Measurements from ENCODE around the gene LAP3.
A peak's percentile ranks its signal among the peaks of the same experiment; 100 is the strongest.

The LAP3 gene

DNA sequence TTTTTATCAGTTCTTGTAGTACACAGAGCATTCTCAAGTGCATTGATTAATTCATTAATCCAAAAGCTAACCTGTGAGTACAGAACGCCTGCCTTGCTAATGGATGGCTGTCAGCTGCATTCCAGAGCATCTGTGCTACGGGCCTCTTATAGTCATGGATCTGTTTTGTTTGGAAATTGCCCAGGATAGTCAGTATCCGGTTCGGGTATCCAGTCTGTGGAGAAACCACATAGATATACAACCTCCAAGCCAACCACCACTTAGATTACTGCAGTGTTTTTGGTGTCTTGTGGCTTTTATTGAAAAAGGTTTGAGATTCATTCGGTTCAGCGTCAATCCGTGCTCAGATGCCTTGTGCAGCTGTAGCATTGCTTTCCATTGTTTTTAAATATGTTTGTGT is 4.0 kb downstream of the LAP3 start:
- Mint-ChIP-seq H3K4me3 (no peak overlapping the region), H3K9me3 (no peaks in the 10 kb centered on the region), H3K27ac (peak overlapping the region; percentile 45), H3K27me3 (ENCODE audit: low read depth) (no peaks in the 10 kb centered on the region), H3K4me1 (ENCODE audit: low read depth) (peaks cover 40% of the 10 kb centered on the region), H3K36me3 (ENCODE audit: low read depth) (peaks cover 42% of the 10 kb centered on the region)

DNA sequence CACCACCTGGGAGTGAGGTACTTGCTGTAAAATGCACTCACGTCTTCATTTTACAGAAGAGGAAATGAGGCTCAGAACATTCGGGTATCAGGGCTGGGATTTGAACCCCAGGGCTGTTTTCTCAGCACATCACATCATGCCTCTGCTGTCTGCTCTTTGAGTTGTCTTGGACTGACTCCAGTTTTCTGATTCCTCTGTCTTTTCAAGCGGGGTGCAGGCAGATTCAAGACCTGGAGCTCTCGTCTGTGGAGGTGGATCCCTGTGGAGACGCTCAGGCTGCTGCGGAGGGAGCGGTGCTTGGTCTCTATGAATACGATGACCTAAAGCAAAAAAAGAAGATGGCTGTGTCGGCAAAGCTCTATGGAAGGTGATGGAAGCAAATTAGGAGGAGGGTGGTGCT is 6.3 kb downstream of the LAP3 start:
- no peaks in the 10 kb centered on the region for H3K9me3 Mint-ChIP-seq
- no peaks in the 10 kb centered on the region for H3K27me3 Mint-ChIP-seq (ENCODE audit: low read depth)
- H3K36me3 Mint-ChIP-seq (ENCODE audit: low read depth): peaks cover 55% of the 10 kb centered on the region
- peak overlapping the region; percentile 8 for H3K27ac Mint-ChIP-seq
- H3K4me3 Mint-ChIP-seq: no peak overlapping the region
- H3K4me1 Mint-ChIP-seq (ENCODE audit: low read depth): peaks cover 35% of the 10 kb centered on the region

DNA sequence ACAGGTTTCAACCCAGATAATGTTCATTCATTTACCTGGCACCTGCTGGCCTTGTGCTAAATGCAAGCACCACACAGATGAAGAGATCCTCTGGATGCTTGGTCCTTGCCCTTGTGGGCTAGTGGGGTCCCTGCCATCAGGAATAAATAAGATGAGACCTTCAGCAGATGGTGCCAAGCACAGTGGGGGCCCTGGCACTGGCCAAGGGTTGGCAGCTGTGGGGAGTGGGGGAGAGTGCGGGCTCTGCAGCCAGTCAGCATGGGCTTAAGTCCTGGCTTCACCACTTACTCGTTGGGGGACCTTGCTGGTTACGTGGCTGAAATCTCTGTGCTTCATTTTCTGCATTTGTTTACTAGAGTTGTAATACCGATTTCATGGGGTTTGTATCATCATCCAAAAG is 6.9 kb downstream of the LAP3 start:
- Mint-ChIP-seq H3K4me1 (ENCODE audit: low read depth) (peaks cover 29% of the 10 kb centered on the region), H3K9me3 (no peaks in the 10 kb centered on the region), H3K36me3 (ENCODE audit: low read depth) (peaks cover 56% of the 10 kb centered on the region), H3K4me3 (no peak overlapping the region), H3K27ac (no peak overlapping the region), H3K27me3 (ENCODE audit: low read depth) (no peaks in the 10 kb centered on the region)

DNA sequence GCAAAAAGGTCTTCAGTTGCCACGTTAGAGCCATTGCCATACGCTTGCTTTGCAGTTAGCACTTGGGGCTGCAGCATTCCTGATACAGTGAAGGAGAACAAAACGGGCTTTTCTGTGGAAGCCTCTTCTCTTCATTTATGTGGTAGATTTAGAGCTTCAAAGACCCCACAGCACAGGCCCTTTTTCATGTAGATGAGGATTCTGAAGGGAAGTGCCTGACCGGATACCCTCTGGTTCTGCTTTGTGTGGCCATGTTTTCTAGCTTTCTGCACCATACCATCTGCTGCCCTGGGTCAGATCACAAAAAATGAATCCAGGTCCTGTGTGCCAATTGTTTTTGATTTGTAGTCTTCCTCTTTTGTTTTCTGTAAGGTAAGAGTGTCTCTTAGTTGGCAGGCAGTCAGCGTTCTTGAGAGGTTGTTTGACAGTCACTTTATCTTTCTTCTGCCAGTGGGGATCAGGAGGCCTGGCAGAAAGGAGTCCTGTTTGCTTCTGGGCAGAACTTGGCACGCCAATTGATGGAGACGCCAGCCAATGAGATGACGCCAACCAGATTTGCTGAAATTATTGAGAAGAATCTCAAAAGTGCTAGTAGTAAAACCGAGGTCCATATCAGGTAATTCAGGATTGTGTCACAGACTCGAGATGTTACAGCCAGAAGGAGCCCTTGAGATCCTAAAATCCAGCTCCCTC is 7.7 kb downstream of the LAP3 start:
- Mint-ChIP-seq H3K9me3 (no peaks in the 10 kb centered on the region), H3K4me1 (ENCODE audit: low read depth) (peaks cover 23% of the 10 kb centered on the region), H3K36me3 (ENCODE audit: low read depth) (peaks cover 56% of the 10 kb centered on the region), H3K27me3 (ENCODE audit: low read depth) (no peaks in the 10 kb centered on the region), H3K4me3 (no peak overlapping the region), H3K27ac (no peak overlapping the region)

DNA sequence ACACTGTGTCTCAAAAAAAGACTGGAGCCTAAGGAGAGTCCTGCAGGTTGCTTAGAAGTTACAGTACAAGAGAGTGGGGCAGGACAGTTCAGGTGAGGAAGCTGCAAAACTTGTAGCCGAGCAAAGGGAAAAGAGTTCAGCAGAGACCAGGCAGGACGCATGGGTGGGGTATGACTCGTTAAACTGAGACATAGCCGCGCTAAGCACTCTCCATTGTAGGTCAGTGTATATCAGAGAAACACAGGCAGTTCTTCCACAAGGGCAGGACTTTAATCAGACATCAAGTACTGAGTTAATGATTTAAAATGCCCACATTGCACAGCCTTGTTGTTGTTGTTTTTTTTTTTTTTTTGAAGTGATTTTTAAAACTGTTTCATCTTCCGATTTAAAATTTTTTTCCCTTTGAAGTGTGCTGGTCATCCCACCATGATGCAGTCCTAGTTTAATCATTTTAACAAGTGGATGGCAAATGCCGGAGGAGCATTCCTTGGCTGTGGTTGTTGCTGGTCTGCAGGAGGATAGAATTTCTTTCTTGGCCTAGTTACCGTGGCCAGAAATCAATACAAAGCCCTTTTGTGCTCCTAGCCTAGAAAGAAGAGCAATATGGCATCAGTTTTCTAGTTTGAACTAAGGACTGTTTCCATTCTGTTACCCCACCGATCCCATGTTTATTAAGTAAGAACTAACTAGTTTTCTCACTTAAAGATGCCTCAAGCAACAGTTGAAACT is 10.3 kb downstream of the LAP3 start:
- no peaks in the 10 kb centered on the region for H3K27me3 Mint-ChIP-seq (ENCODE audit: low read depth)
- H3K4me3 Mint-ChIP-seq: no peak overlapping the region
- no peaks in the 10 kb centered on the region for H3K9me3 Mint-ChIP-seq
- H3K27ac Mint-ChIP-seq: no peak overlapping the region
- peaks cover 16% of the 10 kb centered on the region for H3K4me1 Mint-ChIP-seq (ENCODE audit: low read depth)
- peaks cover 55% of the 10 kb centered on the region for H3K36me3 Mint-ChIP-seq (ENCODE audit: low read depth)

DNA sequence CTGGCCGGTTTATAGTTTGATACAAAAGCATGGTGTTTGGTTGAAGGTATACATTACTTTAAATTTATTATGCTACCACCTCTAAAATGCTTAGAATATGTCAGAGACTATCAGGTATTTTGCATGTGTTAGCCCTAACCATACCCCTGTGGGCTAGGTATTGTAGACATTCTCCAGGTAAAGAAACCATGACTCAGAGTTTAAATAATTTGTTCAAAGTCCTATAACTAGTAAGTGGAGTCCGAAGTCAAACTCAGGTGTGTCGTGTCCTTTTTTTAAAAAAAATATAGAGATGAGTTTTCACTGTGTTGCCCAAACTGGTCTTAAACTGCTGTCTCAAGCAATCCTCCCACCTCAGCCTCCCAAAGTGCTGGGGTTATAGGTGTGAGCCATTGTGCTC is 12.4 kb downstream of the LAP3 start:
- peaks cover 18% of the 10 kb centered on the region for H3K4me1 Mint-ChIP-seq (ENCODE audit: low read depth)
- H3K27me3 Mint-ChIP-seq (ENCODE audit: low read depth): no peaks in the 10 kb centered on the region
- peaks cover 52% of the 10 kb centered on the region for H3K36me3 Mint-ChIP-seq (ENCODE audit: low read depth)
- no peak overlapping the region for H3K4me3 Mint-ChIP-seq
- no peaks in the 10 kb centered on the region for H3K9me3 Mint-ChIP-seq
- H3K27ac Mint-ChIP-seq: no peak overlapping the region

DNA sequence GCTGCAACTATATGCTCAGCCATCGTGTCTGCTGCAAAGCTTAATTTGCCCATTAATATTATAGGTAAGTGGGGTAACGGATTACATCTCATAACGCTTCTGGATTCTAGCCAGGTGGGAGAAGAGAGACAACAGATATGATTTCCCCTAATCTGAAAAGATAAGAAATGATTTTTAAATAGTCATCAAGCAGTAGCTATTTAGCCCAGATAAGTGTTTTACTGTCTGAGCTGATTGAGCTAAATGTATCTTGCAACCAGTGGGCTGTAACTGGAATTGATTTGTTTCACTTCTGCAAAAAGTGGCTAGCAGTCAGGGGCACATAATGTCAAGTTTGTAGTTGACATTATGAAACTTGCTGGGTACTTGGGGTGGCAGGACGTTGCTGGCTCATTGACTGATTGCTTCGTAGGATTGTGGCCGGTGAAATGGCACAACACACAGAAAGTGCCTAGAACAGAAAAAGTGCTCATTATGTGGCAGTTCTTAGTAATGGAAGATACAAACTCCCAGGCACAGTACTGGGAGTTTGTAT is 18.5 kb downstream of the LAP3 start:
- Mint-ChIP-seq H3K4me3 (no peak overlapping the region), H3K4me1 (ENCODE audit: low read depth) (peaks cover 16% of the 10 kb centered on the region), H3K27ac (no peak overlapping the region)

DNA sequence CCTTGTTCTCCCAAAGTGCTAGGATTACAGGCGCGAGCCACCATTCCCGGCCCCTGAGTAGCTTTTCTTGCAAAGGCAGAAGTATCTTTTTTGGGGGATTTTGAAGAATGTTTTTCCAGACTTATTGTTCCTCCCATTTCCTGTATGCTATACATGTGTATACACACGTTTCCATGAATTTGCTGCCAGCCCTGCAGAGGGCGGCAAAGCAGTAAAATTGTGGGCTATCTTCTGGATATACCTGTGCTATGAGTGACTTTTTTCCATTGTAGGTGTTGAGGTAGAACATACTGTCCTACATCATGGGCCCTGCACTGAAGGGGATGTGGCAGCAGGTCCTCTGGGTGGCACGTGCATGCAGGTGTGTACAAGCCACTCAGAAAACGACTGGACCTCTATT is 20.5 kb downstream of the LAP3 start:
- no peaks in the 10 kb centered on the region for H3K27me3 Mint-ChIP-seq (ENCODE audit: low read depth)
- H3K9me3 Mint-ChIP-seq: no peaks in the 10 kb centered on the region
- no peak overlapping the region for H3K4me3 Mint-ChIP-seq
- peaks cover 44% of the 10 kb centered on the region for H3K36me3 Mint-ChIP-seq (ENCODE audit: low read depth)
- H3K27ac Mint-ChIP-seq: no peak overlapping the region
- peaks cover 10% of the 10 kb centered on the region for H3K4me1 Mint-ChIP-seq (ENCODE audit: low read depth)

More for the DNA sequence above, 18.5 kb downstream of the LAP3 start:
- no peaks in the 10 kb centered on the region for H3K27me3 Mint-ChIP-seq (ENCODE audit: low read depth)
- H3K9me3 Mint-ChIP-seq: no peaks in the 10 kb centered on the region
- H3K36me3 Mint-ChIP-seq (ENCODE audit: low read depth): peaks cover 47% of the 10 kb centered on the region

DNA sequence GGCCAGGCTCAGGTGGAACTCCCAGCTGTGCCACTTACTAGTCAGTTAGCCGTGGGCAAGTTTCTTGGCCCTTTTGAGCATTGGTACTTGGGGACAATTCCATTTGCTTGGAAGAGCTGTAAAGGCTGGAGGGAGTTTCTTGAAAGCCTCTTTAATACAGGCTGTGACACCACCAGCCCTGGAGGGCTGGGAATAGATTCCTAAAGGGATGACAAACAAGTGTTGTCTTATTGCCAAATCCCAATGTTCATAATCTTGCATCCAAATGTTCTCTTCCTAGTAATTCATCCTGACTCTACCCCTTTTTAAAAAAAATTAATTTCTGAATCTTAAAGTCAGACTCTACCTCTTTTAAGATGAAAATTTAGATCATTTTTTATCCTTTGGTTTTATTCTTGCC is 22.8 kb downstream of the LAP3 start:
- peaks cover 3% of the 10 kb centered on the region for H3K4me1 Mint-ChIP-seq (ENCODE audit: low read depth)
- peaks cover 37% of the 10 kb centered on the region for H3K36me3 Mint-ChIP-seq (ENCODE audit: low read depth)
- no peaks in the 10 kb centered on the region for H3K27me3 Mint-ChIP-seq (ENCODE audit: low read depth)
- H3K4me3 Mint-ChIP-seq: no peak overlapping the region
- H3K9me3 Mint-ChIP-seq: no peaks in the 10 kb centered on the region
- H3K27ac Mint-ChIP-seq: no peak overlapping the region

DNA sequence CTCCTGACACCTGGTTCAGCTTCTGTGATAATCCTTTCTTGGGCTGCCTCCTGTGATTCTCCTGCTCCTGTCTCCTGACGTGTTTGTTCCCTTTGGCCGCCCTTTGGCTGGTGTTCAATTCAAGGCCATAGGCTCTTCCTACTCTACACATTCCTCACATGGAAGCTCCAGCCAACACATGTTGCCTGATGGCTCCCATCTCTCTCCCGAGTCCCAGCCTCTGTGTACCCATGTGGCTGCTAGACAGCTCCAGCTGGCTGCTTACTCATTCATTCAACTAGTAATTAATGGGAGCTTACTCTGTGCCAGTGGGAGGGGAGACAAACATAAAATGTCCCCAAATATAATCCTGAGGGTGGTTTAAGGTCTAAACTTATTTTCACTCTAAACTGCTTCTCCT is 28.2 kb downstream of the LAP3 start:
- Mint-ChIP-seq H3K9me3 (no peaks in the 10 kb centered on the region), H3K4me1 (ENCODE audit: low read depth) (peaks cover 2% of the 10 kb centered on the region), H3K4me3 (no peak overlapping the region), H3K27ac (no peak overlapping the region), H3K27me3 (ENCODE audit: low read depth) (no peaks in the 10 kb centered on the region), H3K36me3 (ENCODE audit: low read depth) (peaks cover 31% of the 10 kb centered on the region)

DNA sequence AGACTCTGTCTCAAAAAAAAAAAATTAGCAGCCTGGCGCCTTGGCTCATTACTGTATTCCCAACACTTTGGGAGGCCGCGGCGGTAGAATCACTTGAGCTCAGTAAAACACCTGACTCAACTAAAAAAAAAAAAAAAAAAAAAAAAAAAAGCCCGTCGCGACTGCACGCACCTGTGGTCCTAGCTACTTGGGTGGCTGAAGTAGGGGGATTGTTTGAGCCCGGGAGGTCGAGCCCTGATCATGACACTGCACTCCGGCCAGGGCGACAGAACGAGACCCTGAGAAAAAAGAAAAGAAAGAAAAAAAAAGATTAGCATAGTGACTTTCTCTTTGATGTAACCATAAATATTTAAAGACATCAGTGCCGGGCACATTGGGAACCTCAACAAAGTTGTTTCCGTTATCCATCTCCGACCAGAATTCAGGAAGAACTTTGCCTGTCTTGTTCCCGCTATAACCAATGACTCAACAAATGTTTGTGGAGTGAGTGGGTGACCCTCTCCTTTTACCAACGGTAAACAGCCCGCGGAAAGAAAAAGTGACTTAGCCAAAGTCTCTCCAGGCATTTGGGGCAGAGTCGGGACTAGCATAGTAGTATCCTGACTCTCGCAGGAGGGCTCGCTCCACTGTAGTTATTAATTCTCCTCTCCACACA is 36.9 kb downstream of the LAP3 start:
- H3K27ac Mint-ChIP-seq: peak overlapping the region; percentile 96
- H3K4me1 Mint-ChIP-seq (ENCODE audit: low read depth): peaks cover 24% of the 10 kb centered on the region
- no peaks in the 10 kb centered on the region for H3K27me3 Mint-ChIP-seq (ENCODE audit: low read depth)
- no peaks in the 10 kb centered on the region for H3K9me3 Mint-ChIP-seq
- peaks cover 4% of the 10 kb centered on the region for H3K36me3 Mint-ChIP-seq (ENCODE audit: low read depth)
- H3K4me3 Mint-ChIP-seq: peak overlapping the region; percentile 97

DNA sequence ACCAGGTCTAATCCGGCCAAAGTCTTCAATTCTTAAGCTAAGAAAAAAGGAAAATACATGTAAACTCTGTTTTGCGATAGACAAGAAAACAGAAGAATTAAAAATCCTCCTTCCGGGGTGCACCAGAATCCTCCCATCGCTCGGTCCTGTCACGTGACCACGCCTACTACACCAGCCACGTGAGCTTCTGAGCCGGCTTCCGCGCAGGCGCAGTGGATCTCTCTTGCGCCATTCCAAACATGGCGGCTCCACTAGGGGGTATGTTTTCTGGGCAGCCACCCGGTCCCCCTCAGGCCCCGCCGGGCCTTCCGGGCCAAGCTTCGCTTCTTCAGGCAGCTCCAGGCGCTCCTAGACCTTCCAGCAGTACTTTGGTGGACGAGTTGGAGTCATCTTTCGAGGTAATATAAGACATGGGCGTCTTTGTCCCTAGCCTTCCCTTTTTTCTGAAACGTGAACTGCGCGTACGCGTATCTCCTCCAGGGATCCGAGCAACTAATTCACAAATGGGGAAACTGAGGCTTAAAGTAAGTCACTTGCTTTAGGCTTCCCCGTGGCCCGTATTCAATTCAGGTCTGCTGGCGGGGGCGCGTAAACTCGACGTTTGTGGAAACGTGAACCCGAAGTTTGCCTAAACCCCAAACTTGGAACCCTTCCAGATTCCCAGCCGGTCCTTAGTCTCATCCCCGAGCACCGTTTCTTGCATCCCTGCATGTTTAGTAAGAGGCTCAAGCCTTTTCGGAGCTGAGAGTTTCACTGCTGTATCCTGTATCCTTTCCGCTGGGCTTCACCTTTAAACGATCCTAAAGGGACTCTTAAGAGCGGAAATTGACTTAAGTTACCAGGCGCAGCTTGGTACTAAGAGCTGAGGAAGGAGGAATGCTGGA is 37.7 kb downstream of the LAP3 start, which contains the start of gene MED28:
Gene MED28 (plus strand): TSS at position 226 of the 884 bp plus-strand sequence. CDS start 14 bp downstream, at position 240.
- Mint-ChIP-seq H3K4me3 (peak within 1 kb of the TSS; percentile 97), H3K4me1 (ENCODE audit: low read depth) (peaks cover 30% of the 10 kb centered on the region), H3K36me3 (ENCODE audit: low read depth) (peaks cover 11% of the 10 kb centered on the region), H3K27ac (peak within 1 kb of the TSS; percentile 96), H3K9me3 (no peaks in the 10 kb centered on the region), H3K27me3 (ENCODE audit: low read depth) (no peaks in the 10 kb centered on the region)

DNA sequence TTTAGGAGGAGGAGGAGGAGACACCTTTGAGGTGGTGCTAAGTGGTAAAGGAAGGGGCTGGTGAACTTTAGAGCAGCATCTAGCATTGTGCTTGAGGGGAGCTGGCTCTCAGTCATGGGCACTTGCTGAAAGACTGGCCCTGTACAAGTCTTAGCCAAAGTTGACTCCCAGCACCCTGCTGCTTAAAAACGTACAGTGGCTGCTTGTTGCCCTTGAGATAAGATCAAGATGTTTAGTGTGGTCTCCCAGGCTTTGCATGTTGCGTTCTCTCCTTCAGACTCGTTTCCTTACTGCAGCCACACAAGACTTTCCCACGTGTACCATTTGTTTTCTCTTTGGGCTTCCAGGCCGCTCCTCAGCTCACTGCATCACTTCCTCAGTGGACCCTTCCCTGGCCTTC is 39.3 kb downstream of the LAP3 start:
- H3K27me3 Mint-ChIP-seq (ENCODE audit: low read depth): no peaks in the 10 kb centered on the region
- H3K4me3 Mint-ChIP-seq: peak overlapping the region; percentile 74
- peaks cover 13% of the 10 kb centered on the region for H3K36me3 Mint-ChIP-seq (ENCODE audit: low read depth)

DNA sequence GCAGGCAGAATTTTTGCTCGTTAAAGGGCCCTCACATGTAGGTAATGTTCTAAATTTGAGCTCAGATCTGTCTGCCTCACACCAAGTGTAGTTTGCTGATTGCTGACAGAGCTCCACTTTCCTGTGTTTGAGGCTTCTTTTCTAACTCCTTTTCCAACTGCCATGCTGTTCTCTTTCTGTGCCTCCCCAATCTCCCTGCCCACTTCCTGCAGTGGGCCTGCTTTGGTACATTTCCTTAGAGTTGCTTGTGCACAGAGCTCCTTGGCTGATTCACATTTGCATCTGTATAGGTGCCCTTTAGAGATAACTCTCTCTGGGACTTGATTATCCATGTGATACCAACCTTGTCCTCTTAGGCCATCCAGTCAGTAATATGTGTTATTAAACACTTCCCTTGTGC is 41.9 kb downstream of the LAP3 start:
- peak overlapping the region; percentile 12 for H3K4me3 Mint-ChIP-seq
- peaks cover 24% of the 10 kb centered on the region for H3K36me3 Mint-ChIP-seq (ENCODE audit: low read depth)
- no peaks in the 10 kb centered on the region for H3K27me3 Mint-ChIP-seq (ENCODE audit: low read depth)
- no peaks in the 10 kb centered on the region for H3K9me3 Mint-ChIP-seq
- peak overlapping the region; percentile 46 for H3K27ac Mint-ChIP-seq
- H3K4me1 Mint-ChIP-seq (ENCODE audit: low read depth): peaks cover 29% of the 10 kb centered on the region

More for the DNA sequence above, 39.3 kb downstream of the LAP3 start:
- Mint-ChIP-seq H3K4me1 (ENCODE audit: low read depth) (peaks cover 31% of the 10 kb centered on the region), H3K9me3 (no peaks in the 10 kb centered on the region), H3K27ac (peak overlapping the region; percentile 55)
